ENCODE results near the gene TOMM5.

TOMM5 gene

DNA sequence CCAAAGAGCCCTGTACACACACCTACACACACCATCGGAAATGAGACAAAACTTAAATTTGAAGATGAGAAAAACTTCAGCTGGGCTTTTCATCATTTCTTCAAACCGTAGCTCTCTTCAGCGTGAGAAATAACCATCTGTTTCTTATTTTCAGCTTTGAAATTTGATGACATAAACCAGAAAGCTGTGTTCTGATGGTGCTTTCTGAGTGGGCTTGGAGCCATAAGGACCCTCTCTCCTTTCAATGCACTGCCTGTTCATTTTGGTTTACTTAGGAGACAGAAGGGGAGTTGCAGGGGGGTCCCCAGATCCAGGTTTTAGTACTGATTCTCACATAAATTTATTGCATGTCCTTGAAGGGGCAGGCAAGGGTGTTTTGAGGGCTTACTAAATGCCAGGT, 25.7 kb downstream of the TOMM5 start:
- no peak for ATAC-seq (replicated peaks; ENCODE audit: extremely low read depth, poor library complexity, severe bottlenecking)
- Mint-ChIP-seq H3K9me3 (peaks cover 7% of the 10 kb centered on the region), H3K27ac (ENCODE audit: low read depth) (no peak overlapping the region), H3K4me3 (no peak overlapping the region), H3K4me1 (peaks cover 6% of the 10 kb centered on the region), H3K36me3 (ENCODE audit: insufficient read depth) (peaks cover 1% of the 10 kb centered on the region), H3K27me3 (no peaks in the 10 kb centered on the region)
- DNase-seq (ENCODE audit: low spot score in 2 of 2), result no peak

DNA sequence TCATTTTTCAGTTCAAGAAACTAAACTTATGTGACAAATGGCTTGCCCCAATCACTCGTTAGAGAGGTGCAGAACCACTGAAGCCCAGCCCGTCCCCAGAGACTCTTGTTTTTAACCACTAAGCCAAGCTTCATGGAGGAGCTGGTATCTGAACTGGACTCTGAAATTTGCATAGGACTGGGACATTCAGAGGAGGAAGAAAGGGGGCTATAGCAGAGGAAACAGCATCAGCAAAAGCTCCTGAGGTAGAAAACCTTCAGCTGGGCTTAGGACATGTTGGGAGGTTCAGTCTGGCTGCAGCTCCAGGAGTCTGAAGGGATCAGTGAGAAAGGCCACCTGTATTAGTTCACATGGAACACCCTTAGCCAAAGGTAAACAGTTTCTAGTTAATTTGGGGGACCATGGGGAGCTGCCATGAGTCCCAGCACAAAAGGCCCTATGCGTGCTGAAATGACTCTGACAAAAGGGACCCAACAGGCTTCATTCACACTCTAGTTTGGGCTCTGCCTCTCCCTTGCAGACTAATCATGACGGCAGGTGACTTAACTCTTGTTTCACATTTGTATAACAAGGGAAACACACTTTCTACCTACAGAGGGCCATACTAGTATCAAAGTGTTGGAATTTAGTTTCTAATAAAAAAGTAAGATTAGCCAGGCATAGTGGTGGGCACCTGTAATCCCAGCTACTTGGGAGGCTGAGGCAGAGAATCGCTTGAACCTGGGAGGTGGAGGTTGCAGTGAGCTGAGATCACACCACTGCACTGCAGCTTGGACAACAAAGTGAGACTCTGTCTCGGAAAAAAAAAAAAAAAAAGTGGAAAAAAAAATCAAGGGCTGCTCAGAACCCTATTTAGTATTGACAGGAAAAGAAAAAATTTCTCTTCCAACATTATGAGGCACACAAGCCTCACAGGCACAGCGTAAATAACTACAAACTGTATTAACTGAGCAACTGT, 26.5 kb downstream of the TOMM5 start:
- Mint-ChIP-seq H3K36me3 (ENCODE audit: insufficient read depth) (peaks cover under 1% of the 10 kb centered on the region), H3K9me3 (peaks cover 7% of the 10 kb centered on the region), H3K27me3 (no peaks in the 10 kb centered on the region), H3K4me3 (no peak overlapping the region), H3K4me1 (peaks cover 6% of the 10 kb centered on the region), H3K27ac (ENCODE audit: low read depth) (no peak overlapping the region)
- ATAC-seq (replicated peaks; ENCODE audit: extremely low read depth, poor library complexity, severe bottlenecking) (no peak), DNase-seq (ENCODE audit: low spot score in 2 of 2) (no peak)

DNA sequence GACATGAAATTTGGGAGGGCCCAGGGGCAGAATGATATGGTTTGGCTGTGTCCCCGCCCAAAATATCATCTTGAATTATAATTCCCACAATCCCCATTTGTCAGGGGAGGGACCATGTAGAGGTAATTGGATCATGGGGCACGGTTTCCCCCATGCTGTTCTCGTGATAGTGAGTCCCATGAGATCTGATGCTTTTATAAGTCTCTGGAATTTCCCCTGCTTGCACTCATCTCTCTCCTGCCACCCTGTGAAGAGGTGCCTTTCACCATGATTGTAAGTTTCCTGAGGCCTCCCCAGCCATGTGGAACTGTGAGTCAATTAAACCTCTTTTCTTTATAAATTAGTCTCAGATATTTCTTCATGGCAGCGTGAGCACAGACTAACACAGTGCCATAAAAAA, 27.5 kb downstream of the TOMM5 start:
- Mint-ChIP-seq H3K36me3 (ENCODE audit: insufficient read depth) (no peaks in the 10 kb centered on the region), H3K27me3 (no peaks in the 10 kb centered on the region), H3K4me1 (peaks cover 6% of the 10 kb centered on the region), H3K4me3 (no peak overlapping the region), H3K9me3 (peaks cover 7% of the 10 kb centered on the region), H3K27ac (ENCODE audit: low read depth) (no peak overlapping the region)
- no peak for ATAC-seq (replicated peaks; ENCODE audit: extremely low read depth, poor library complexity, severe bottlenecking)
- no peak for DNase-seq (ENCODE audit: low spot score in 2 of 2)

DNA sequence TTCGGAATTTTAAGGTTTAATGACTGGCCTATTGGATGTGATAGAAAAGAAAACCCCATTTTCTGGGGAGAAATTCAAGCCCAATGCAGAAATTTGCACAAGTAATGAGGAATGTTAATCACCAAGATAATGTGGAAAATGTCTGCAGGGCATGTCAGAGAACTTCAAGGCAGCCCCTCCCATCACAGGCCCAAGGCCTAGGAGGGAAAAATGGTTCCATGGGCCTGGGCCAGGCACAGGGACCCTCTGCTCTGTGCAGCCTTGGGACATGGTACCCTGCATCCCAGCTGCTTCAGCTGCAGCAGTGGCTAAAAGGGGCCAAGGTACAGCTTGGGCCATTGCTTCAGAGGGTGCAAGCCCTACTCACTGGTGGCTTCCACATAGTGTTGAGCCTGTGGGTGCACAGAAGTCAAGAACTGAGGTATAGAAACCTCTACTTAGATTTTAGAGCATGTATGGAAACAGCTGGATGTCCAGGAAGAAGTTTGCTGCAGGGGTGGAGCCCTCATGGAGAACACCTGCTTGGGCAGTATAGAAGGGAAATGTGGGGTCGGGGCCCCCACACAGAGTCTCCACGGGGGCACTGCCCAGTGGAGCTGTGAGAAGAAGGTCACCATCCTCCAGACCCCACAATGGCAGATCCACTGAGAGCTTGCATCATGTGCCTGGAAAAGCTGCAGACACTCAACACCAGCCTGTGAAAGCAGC, 28.4 kb downstream of the TOMM5 start:
- Mint-ChIP-seq H3K36me3 (ENCODE audit: insufficient read depth) (no peaks in the 10 kb centered on the region), H3K4me3 (no peak overlapping the region), H3K27me3 (no peaks in the 10 kb centered on the region), H3K27ac (ENCODE audit: low read depth) (no peak overlapping the region), H3K4me1 (peaks cover 6% of the 10 kb centered on the region), H3K9me3 (peaks cover 7% of the 10 kb centered on the region)
- ATAC-seq (replicated peaks; ENCODE audit: extremely low read depth, poor library complexity, severe bottlenecking) (no peak), DNase-seq (ENCODE audit: low spot score in 2 of 2) (no peak)

DNA sequence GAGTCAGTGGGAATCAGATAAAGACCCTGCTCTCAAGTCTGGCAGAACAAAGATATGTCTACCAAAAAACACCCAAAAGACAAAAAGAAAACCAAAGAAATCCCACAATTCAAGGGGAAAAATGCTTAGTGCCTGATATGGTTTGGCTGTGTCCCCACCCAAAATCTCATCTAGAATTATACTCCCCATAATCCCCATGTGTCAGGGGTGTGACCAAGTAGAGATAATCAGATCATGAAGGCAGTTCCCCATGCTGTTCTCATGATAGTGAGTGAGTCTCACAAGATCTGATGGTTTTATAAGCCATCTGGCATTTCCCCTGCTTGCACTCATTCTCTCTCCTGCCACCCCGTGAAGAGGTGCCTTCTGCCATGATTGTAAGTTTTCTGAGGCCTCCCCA, 29.6 kb downstream of the TOMM5 start:
- Mint-ChIP-seq H3K4me3 (no peak overlapping the region), H3K27me3 (no peaks in the 10 kb centered on the region)

DNA sequence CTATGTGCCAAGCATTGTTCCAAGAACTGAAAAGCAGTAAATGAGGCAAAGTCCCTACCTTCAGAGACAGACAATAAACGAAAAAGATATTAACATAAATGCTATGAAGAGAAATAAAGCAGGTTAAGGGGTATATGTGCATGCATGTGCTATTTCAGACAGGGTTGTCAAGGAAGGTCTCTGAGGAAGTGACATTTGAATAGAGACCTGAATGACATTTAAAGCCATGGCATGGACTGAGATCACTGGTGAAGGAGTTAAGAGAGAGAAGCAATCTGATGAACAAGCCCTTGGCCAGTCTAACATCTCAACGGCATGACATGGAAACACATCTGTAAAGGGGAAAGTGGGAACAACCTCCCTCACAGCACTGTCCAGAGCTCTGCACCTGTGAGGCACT, 30.7 kb downstream of the TOMM5 start:
- peaks cover 6% of the 10 kb centered on the region for H3K4me1 Mint-ChIP-seq
- no peaks in the 10 kb centered on the region for H3K36me3 Mint-ChIP-seq (ENCODE audit: insufficient read depth)
- no peak for ATAC-seq (replicated peaks; ENCODE audit: extremely low read depth, poor library complexity, severe bottlenecking)
- no peaks in the 10 kb centered on the region for H3K27me3 Mint-ChIP-seq
- H3K27ac Mint-ChIP-seq (ENCODE audit: low read depth), result no peak overlapping the region
- no peak for DNase-seq (ENCODE audit: low spot score in 2 of 2)
- no peak overlapping the region for H3K4me3 Mint-ChIP-seq
- H3K9me3 Mint-ChIP-seq, result peaks cover 7% of the 10 kb centered on the region

More for the DNA sequence above, 29.6 kb downstream of the TOMM5 start:
- ATAC-seq (replicated peaks; ENCODE audit: extremely low read depth, poor library complexity, severe bottlenecking) (no peak), DNase-seq (ENCODE audit: low spot score in 2 of 2) (no peak)
- H3K36me3 Mint-ChIP-seq (ENCODE audit: insufficient read depth), result no peaks in the 10 kb centered on the region
- no peak overlapping the region for H3K27ac Mint-ChIP-seq (ENCODE audit: low read depth)
- H3K9me3 Mint-ChIP-seq, result peaks cover 7% of the 10 kb centered on the region
- H3K4me1 Mint-ChIP-seq, result peaks cover 6% of the 10 kb centered on the region

DNA sequence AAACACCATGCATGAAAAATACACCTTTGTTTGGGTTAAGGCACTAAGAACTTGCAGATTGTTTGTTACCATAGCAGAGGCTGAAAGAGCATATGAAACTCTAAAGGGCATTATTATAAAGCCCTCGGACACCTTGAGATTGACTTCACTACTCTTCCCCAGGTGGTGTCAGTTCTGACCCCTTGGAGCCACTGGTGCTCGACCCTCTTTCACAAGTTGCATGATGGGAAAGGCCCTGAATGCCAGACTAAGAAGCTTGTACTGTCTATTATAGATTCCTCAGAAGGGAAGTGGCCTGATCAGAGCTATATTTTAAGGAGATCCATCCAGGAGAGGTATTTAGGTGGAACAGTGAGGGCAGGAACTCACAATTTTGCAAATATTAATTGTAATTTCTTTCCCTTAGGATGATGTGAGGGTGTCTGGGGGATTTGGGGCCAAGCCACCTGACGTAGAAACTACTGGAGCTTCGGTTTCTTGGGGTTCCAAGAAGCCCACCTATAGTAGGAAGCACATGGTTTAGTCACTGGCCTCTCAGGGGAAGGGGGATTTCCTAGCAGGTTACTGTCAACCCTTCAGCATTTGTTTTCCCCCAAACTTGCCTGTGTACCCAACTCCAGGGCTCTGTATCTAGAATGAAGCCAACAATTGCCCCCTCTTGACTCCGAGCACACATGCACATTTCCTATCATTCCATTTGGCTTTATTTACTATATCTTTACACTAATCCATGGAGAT, 32.4 kb downstream of the TOMM5 start:
- DNase-seq (ENCODE audit: low spot score in 2 of 2) (no peak), ATAC-seq (replicated peaks; ENCODE audit: extremely low read depth, poor library complexity, severe bottlenecking) (no peak)
- no peak overlapping the region for H3K4me3 Mint-ChIP-seq
- no peak overlapping the region for H3K27ac Mint-ChIP-seq (ENCODE audit: low read depth)
- peaks cover 7% of the 10 kb centered on the region for H3K9me3 Mint-ChIP-seq
- H3K4me1 Mint-ChIP-seq, result peaks cover 6% of the 10 kb centered on the region
- no peaks in the 10 kb centered on the region for H3K27me3 Mint-ChIP-seq
- no peaks in the 10 kb centered on the region for H3K36me3 Mint-ChIP-seq (ENCODE audit: insufficient read depth)

DNA sequence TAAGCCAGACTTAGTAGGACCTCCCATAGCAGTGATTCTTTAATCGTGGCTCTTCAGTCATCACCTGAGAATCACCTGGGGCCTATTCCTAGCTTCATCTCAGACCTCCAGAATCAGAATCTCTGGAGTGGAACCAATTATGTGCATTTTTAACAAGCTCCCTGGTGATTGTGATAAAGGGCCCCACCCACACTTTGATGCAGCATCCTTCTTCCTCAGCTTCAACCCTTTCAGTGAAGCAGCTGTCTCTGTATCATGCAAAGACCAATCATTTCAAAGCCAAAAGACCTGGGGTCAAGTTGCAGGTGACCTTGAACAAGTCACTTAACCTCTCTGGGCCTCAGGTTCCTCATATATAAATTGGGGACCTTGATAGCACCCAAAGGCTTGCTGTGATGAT, 33.3 kb downstream of the TOMM5 start:
- H3K27ac Mint-ChIP-seq (ENCODE audit: low read depth), result no peak overlapping the region

DNA sequence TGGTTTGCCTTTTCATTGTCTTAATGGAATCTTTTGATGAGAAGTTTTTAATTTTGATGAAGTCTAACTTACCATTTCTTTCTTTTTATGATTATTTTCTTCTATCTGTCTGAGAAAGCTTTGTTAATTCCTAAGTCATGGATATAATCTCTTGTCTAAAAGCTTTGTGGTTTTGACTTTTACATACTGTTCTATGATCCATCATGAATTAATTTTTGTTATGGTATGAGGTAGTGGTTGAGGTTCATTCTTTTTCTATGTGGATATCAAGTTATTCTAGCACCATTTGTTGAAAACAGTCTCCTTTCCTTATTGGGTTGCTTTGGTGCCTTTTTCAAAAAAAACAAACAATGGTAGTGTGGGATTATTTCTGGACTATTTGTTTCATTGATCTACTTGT, 36.6 kb downstream of the TOMM5 start:
- H3K27ac Mint-ChIP-seq (ENCODE audit: low read depth), result no peak overlapping the region
- H3K4me1 Mint-ChIP-seq, result no peaks in the 10 kb centered on the region
- no peaks in the 10 kb centered on the region for H3K36me3 Mint-ChIP-seq (ENCODE audit: insufficient read depth)
- DNase-seq (ENCODE audit: low spot score in 2 of 2) (no peak), ATAC-seq (replicated peaks; ENCODE audit: extremely low read depth, poor library complexity, severe bottlenecking) (no peak)
- H3K9me3 Mint-ChIP-seq, result no peaks in the 10 kb centered on the region
- no peaks in the 10 kb centered on the region for H3K27me3 Mint-ChIP-seq
- H3K4me3 Mint-ChIP-seq, result no peak overlapping the region

More for the DNA sequence above, 33.3 kb downstream of the TOMM5 start:
- Mint-ChIP-seq H3K4me3 (no peak overlapping the region), H3K4me1 (peaks cover 6% of the 10 kb centered on the region), H3K36me3 (ENCODE audit: insufficient read depth) (no peaks in the 10 kb centered on the region), H3K27me3 (no peaks in the 10 kb centered on the region), H3K9me3 (peaks cover 7% of the 10 kb centered on the region)
- DNase-seq (ENCODE audit: low spot score in 2 of 2) (no peak), ATAC-seq (replicated peaks; ENCODE audit: extremely low read depth, poor library complexity, severe bottlenecking) (no peak)

DNA sequence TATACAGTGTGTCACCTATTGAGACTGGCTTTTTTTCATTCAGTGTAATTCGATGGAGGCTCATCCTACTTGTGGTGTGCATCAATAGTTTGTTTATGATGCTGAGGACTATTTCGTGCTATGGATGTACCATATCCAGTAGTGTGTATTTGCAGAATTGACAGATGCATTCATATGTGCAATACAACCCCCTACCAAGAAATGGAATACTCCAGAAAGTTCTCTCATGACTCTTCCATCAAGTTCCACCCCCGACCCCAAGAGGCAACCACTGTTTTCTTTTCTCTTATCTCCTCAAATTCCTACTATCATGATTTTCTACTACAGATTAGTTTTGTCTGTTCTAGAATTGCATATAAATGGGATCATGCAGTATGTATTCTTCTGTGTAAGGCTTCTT, 38.1 kb downstream of the TOMM5 start:
- ATAC-seq (replicated peaks; ENCODE audit: extremely low read depth, poor library complexity, severe bottlenecking), result no peak

DNA sequence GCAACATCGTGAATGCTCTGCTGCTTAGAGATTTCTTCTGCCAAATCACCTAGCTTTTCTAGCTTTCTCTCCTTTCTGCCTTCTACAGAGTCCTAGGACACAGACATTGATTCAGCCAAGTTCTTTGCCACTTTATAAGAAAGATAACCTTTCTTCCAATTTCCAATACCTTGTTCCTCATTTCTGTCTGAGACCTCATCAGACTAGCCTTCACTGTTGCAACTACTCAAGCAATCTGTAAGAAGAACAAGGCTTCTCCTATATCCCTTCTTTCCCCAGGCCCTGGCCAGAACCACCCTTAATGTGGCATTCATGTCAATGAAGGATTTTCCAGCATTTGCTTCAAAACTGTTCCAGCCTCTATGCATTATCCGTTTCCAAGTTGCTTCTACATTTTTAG, 40.5 kb downstream of the TOMM5 start:
- Mint-ChIP-seq H3K4me1 (no peaks in the 10 kb centered on the region), H3K27me3 (no peaks in the 10 kb centered on the region), H3K36me3 (ENCODE audit: insufficient read depth) (no peaks in the 10 kb centered on the region), H3K9me3 (no peaks in the 10 kb centered on the region), H3K27ac (ENCODE audit: low read depth) (no peak overlapping the region), H3K4me3 (no peak overlapping the region)
- no peak for DNase-seq (ENCODE audit: low spot score in 2 of 2)
- no peak for ATAC-seq (replicated peaks; ENCODE audit: extremely low read depth, poor library complexity, severe bottlenecking)

More for the DNA sequence above, 38.1 kb downstream of the TOMM5 start:
- Mint-ChIP-seq H3K9me3 (no peaks in the 10 kb centered on the region), H3K36me3 (ENCODE audit: insufficient read depth) (no peaks in the 10 kb centered on the region), H3K27me3 (no peaks in the 10 kb centered on the region), H3K4me3 (no peak overlapping the region), H3K27ac (ENCODE audit: low read depth) (no peak overlapping the region), H3K4me1 (no peaks in the 10 kb centered on the region)
- no peak for DNase-seq (ENCODE audit: low spot score in 2 of 2)

DNA sequence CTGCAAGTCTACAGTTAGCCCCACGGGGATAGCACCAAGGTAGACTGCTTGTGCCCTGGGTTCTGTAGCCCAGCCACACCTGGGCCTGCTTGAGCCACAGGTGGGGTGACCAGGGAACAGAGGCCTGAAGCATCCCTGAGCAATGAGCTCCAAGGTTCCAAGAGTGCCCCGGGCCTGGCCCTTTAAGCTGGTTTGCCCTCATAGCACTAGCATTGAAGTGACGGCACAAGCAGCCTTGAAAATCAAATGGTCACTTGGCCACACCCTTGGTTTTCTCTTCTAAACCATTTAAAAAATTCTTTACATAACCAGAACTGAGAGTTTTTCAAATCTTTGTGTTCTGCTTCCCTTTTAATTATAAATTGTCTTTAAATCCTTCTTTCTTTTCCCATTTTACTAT, 40.9 kb downstream of the TOMM5 start:
- Mint-ChIP-seq H3K27me3 (no peaks in the 10 kb centered on the region), H3K9me3 (no peaks in the 10 kb centered on the region), H3K4me3 (no peak overlapping the region)

More for the DNA sequence above, 40.9 kb downstream of the TOMM5 start:
- DNase-seq (ENCODE audit: low spot score in 2 of 2) (no peak), ATAC-seq (replicated peaks; ENCODE audit: extremely low read depth, poor library complexity, severe bottlenecking) (no peak)
- Mint-ChIP-seq H3K4me1 (no peaks in the 10 kb centered on the region), H3K27ac (ENCODE audit: low read depth) (no peak overlapping the region), H3K36me3 (ENCODE audit: insufficient read depth) (no peaks in the 10 kb centered on the region)
